Measurements from ENCODE around the gene HRCT1.
"Not testable (repeated sequence)": the region's sequence is repeated elsewhere in the genome, so short reads cannot be mapped to it uniquely, and the experiment has no call there.

Gene HRCT1

DNA sequence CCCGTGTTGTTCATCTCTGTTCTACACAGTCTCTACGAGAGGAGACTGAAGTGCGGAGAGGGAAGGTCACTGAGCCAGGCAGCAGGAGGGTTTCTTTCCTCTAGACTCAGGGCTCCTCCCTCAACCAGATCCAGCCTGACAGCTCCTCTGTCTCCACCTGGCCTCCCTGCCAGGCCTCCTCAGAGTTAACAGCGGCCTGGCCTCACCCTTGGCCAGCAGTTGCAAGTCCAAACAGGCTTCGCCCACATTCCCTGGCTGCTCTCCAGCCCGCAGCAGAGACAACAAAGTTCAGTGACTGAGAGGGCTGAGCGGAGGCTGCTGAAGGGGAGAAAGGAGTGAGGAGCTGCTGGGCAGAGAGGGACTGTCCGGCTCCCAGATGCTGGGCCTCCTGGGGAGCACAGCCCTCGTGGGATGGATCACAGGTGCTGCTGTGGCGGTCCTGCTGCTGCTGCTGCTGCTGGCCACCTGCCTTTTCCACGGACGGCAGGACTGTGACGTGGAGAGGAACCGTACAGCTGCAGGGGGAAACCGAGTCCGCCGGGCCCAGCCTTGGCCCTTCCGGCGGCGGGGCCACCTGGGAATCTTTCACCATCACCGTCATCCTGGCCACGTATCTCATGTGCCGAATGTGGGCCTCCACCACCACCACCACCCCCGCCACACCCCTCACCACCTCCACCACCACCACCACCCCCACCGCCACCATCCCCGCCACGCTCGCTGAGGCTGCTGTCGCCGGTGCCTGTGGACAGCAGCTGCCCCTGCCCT is at the start of gene HRCT1:
HRCT1 (plus strand) TSS at position 291 of the 768 bp plus-strand sequence; CDS start at position 377, 86 bp downstream.
- DNase-seq, result no peak

DNA sequence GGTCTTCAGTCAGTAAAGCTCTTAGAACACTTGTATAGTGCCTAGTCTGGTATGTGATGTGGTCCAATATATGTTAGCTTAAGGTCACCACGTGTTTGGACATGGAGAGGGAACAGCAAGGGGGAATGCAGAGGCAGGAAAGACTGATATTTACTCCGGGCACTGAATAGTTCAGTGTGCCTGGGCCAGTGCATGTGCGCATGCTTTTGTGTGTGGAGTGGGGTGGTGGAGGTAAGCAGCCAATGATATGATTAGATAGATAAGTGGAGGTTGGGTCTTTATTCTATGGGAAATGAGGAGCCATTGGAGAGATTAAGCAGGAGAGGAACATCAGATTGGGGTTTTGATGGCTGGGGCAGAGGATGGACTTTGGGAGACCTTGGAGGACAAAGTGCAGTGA is 49.8 kb upstream of the HRCT1 start:
- DNase-seq, result no peak

DNA sequence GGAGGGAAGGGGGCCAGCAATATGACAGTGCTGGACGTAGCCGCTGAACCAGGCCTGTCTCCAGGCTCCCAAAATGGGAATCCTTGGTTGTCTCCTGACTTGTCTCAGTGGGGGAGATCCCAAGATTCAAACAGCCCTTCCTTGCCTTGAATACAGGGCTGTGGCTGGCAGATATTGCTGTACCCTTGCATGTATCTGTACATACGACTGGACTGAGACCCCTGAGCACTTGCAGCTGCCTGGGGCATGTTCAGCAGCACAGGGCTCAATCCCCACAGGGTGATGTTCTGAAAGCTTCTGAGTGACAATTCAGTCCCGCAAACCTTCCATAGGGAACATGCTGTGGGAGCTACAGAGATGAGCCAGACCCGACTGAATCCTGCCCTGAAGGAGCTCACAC is 49.1 kb upstream of the HRCT1 start:
- no peak for DNase-seq

DNA sequence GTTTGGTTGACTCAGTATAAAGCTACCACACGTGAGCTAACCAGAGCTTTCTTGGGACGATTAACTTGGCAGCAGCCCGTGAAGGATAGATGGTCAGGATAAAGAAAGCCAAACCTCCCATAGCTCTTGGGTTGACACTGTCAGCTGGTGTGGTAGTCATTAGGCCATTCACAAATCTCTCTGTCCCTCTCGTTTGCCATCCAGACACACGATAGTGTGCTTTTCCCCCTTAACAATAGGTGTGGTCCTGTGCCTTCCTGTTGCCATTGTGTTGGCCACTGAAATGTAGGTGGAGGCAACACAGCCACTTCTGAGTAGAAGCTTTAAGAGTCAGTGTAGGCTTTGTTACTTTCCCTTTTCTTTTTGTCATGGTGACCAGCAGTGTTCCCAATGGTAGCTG is 47.5 kb upstream of the HRCT1 start:
- no peak for DNase-seq

DNA sequence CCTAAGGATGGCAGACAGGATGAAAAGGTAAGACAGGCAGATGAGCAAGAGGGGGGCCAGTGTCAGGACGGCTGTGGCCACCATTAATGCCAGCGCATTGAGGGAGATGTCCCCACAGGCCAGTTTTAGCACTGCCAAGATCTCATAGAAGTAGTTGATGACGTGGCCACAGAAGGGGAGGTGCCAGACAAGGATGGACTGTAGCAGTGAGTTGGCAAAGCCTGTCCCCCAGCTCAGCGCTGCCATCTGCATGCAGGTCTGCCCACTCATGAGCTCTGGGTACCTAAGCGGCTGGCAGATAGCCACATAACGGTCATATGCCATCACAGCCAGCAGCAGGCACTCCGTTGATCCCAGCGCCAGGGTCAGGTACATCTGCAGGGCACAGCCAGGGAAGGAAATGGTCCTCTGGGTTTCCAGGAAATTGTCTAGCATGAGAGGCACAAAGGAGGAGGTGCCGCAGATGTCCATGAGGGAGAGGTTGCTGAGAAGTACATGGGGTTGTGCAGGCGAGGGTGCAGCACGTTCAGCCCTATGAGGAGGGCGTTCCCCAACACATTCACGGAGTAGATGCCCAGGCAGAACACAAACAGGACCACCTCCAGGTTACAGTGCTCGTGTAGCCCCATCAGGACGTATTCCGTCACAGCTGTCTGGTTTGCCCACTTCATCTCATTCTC is 46.6 kb upstream of the HRCT1 start:
- DNase-seq, result no peak

DNA sequence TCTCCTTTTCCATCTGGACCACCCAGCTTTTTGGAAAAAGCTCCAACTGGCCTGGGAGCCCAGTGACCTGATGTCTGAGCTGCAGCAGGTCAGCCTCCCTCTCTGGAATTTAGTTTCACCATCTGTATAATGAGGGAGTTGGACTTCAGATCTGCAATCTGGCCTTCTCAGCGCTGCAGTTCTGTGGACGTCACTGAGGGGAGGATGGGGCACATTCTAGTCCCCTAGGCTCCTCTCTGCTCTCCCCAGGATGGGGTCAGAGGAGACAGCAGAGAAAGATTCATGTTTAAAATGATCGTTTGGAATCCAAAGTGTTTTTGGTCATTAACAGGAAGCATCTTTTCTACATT is 46.0 kb upstream of the HRCT1 start:
- DNase-seq, result no peak

DNA sequence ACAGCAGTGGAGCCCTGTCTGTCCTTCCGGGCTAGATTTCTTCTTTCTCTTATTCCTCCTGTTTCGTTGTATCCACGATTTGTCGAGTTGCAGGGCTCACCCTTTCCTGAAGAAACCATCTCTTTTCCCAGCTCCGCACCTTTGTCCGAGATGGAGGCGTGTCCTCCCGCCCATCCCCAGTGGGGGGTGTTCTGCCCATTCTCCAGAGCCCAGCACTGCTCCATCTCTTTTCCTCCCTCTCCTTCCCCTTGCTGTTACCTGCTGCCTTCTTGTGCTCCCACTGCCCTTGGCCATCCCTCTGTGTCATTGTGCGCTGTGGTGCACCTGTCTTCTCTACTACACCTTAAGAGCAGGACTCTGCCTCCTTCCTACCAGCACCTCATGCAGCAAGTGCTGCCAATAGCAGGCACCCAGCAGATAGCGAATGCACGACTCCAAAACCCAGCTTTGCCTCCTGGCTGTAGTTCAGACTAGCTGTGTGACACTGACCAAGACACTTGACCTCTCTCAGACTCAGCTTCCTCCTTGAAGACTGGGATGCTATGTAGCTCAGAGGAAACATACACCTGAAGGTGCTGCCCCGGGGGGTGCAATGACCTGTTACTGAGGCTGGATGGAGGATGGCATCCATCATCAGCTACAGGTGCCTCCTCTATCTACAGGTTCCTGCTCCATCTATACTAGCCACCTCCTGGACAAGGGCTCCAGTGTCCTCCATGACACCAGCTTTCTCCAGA is 44.7 kb upstream of the HRCT1 start:
- no peak for DNase-seq

DNA sequence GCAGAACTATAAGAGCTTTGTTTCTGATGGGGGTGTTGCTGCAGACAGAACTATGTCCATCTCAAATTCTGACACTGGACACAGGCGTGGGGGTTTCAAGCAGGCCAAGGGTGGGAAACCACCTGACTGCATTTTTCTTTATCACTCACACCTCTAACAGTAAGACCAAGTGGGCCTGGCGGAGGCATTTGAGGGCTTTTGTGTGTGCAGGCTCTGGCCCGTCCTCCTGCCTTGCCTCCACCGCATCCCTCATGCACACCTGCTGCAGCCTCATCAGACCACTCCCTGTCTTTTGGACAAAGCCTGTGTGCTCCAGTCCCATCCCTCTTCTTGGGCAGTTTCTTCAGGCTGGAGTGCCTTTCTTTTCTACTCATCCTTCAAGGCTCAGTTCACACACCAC is 43.7 kb upstream of the HRCT1 start:
- DNase-seq, result no peak

DNA sequence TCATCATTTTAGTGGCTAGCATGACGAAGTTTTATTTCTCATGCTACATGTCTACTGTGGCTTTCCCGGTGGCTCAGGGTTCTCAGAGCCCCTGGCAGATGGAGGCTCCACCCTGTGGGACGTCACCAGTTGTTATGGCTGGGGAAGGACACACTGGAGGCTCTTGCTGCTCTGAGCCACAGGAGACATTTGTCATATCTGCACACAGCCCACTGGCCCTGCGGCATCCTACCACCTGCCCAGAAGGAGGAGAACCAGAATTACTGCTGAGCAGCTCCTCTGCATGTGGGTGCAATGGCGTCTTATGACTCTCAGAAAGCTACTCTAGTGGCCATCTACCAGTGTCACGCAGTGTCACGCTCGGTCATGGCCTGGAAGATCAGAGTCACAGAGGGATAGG is 42.4 kb upstream of the HRCT1 start:
- DNase-seq, result no peak

DNA sequence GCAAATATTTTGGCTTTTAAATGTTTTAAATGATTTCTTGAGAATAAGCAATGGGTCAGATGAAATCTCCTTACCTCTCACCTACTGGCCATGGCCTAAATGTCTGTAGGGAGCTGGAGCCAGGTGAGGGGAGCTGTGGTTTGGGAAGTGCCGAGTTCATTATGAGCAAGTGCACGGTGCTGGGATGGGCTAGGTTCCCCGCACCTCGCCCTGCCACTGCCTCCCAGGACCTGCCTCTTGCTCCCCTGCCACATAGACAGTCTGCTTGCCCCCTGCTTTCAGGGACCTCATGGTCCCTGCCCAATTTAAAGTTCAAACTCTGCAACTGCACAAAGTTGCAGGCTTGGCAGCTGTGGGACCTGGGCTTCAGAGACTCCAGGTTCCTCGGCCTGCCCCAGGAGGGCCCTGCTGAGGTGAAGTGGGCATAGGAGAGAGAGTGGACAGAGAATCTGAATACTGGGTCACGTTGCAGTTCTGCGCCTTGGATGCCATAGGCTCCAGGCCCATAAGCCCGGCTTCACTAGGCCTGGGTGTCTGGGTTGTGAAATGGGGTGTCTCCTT is 41.2 kb upstream of the HRCT1 start:
- DNase-seq, result no peak

DNA sequence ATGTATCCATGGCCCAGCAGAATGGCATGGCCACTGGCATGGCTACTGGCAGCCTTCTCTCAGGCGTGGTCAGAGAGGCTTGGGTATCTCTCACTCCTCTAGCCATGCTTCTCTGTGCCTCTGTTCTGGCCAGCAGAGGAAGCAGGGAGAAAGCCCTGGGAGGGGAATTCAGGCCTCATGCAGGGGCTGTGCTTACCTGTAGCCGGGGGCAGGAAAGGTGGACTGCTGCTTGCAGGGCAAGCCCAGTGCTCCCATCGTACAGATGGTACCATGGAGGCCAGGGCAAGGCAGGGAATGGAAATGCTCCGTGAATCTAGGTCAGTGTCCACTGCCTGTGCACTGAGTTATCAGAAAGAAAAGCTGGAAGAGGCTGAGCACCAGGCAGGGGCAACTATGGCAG is 38.5 kb upstream of the HRCT1 start:
- DNase-seq, result no peak

DNA sequence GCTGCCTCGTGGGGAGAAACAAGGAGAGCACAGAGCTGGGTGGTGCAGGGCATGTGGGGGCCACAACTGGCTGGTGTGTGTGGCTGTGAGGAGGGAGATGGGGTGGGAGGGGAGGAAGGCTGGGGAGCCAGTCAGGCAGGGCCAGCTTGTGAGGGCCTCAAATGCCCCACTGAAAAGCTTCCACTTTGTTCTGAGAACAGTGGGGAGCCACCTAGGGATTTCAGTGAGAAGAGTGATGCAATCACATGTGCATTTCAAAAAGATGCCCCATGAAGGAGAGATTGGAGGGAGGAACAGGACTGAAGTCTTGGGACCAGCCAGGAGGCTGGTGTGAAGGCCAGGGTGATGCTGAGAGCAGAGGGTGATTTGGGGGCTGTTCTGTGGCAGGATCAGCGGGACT is 37.1 kb upstream of the HRCT1 start:
- no peak for DNase-seq

DNA sequence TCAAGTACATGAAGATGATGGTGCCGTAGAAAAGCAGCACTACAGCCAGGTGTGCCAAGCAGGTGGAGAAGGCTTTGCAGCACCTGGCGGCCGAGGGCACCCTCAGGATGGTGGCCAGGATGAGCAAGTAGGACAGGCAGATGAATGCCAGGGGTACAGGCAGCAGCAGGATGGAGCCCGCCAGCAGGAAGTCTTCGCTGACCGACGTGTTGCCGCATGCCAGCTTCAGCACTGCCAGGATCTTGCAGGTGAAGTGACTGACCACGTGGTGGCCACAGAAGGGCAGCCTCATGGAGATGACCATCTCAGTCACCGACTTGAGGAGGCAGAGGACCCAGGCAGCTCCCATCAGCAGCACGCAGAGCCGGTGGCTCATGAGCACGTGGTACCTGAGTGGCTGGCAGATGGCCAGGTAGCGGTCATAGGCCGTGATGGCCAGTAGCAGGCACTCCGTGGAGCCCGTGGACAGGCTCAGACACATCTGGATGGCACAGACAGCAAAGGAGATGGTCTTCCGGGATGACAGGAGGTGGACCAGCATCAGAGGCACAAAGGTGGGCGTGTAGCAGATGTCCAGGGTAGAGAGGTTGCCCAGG is 36.3 kb upstream of the HRCT1 start:
- no peak for DNase-seq

DNA sequence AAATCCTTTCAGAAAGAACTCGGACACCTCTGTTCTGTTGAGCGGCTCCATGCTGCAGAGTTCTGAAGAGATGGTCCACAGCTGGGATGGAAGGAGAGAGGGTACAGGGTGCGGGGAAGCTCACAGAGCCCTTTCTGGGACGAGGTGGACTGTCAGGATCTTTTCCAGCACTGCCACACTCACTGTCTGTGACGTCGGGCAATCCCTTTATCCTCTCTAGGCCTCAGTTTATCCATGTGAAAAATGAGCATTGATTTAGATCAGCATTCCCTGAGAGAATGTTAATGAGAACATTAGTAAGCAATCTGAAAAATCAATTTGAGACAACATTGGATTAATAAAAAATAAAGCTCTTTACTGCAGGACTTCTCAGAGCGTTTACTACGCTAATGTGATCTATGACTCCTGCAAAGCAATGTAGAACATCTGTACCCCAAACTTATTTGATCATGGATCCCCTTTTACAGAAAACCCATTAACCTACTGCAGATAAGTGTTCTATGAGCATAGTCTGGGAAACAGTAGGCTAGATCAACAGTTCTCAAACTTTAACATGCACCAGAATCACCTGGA is 35.6 kb upstream of the HRCT1 start, which contains the start of gene OR13J1:
OR13J1 (minus strand) TSS at position 51 of the 573 bp plus-strand sequence; CDS start at position 51, 0 bp downstream.
- no peak for DNase-seq

DNA sequence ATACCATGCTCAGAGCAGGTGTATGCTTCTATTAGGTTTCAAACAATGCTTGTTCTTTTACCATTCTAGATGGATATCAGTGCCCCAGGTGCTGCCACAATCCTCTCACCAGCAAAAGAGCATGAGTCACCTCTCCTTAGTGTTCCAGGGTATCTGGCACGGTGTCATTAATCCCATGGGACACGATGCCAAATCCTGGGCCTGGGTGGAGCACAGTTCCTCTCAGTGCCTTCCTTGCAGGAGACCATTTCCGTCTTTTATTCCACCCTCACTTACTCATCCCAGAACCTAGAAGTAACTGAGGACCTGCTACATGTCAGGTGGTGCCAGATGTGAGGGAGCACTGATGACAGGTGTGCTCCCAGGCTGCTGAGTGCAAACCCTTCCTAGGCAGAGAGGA is 34.5 kb upstream of the HRCT1 start:
- no peak for DNase-seq

DNA sequence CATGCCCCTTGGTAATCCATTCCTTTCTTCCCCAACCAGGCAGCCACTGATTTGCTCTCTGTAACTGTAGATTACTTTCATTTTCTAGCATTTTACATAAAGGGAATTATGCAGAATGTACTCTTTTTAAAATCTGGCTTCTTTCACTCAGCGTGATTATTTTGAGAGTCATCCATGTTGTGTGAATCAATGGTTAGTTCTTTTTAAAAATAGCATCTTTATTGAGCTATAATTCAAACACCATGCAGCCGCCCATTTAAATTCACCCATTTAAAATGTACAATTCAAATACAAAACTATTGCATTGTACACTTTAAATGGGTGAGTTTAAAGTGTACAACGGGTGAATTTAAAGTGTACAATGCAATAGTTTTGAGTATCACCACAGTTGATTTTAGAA is 33.5 kb upstream of the HRCT1 start:
- no peak for DNase-seq

DNA sequence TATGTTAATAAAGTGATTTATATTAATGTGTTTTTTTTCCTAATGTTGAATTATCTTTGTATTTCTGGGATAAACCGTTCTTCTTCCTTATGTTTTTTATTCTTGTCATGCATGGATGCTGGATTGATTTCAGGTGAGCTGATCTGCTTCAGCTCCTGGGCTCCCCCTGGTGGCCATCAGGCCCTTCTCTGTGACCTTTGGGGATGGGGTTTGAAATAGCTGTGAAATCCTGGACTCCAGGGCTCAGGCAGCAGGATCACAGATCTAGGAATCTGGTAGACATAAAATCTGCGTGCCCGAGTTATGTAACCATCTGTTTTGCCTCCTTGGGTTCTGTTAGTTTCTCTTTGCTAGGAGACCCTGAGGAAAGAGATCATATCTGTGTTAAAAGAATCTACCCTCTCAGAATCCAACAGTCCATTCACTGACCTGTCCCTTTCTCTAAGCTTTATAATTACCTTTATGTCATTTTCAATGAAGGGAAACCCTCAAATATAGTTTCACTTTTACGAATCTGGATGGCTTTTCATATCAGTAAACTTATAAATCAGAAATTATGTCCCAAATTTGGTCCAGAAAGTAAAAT is 23.6 kb upstream of the HRCT1 start:
- DNase-seq, result peak; percentile 23

DNA sequence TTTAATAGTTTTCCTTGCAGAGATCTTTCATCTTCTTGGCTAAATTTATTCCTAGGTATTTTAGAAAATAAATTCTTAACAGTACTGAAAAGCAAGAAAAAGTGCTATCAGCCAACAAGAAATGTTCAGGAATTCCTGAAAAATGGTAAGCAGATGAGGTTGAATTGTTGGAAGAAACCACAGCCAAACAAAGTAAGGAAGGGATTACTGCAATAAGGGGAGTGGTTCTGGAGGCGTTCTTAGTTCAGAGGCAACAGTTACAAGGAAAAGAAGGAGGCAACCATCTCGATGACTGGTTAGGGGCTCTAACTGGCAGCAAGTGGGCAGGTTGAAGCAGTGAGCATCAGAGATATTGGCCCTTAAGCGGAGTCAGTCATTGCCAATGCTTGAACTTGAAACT is 23.0 kb upstream of the HRCT1 start:
- no peak for DNase-seq

DNA sequence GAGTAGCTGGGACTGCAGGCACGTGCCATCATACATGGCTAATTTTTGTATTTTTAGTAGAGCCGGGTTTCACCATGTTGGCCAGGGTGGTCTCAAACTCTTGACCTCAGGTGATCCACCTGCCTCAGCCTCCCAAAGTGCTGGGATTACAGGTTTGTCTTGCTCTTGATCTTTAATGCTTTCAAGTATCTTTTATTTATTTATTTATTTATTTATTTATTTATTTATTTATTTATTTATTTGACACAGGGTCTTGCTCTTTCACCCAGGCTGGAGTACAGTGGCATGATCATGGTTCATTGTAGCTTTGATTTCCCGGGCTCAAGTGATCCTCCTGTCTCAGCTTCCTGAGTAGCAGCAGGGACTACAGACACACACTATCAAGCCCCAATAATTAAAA is 21.1 kb upstream of the HRCT1 start:
- not testable (repeated sequence) for DNase-seq

DNA sequence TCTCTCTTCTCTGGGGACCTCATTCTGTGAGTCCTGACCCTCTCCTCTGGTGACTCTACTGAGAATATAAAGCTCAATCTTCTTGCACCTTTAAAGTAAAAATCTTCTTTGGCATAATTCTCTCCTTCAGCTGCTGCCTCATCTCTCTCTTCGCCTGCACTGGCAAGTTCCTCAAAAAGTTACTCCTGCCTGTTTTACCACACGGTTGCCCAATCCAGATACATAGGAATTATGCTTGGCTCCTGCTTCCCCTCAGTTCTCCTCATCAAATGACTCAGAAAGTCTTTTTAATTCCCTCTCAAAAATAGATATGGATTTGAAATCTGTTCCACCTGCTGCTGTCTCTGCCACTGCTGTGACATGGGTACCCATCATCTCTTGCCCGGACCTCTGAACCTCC is 14.4 kb upstream of the HRCT1 start:
- no peak for DNase-seq

DNA sequence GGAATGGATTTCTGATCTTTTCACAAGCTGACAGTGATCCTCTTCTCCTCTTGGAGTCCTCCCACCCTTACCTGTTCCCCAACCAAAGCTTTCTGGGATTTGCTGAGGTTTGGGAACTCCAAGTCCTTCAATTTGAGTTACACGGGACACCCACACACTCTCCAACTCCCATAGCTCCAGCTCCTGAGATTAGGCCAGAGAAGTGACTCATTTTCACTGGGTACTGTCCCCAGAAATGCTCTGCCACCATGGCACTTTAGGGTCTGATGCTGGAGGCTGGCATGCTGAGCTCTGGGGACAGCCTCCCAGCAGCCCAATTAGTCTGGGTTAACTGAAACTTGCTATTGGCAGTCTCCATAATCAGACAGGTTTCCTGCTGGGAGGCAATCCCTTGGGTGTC is 14.0 kb upstream of the HRCT1 start:
- no peak for DNase-seq

DNA sequence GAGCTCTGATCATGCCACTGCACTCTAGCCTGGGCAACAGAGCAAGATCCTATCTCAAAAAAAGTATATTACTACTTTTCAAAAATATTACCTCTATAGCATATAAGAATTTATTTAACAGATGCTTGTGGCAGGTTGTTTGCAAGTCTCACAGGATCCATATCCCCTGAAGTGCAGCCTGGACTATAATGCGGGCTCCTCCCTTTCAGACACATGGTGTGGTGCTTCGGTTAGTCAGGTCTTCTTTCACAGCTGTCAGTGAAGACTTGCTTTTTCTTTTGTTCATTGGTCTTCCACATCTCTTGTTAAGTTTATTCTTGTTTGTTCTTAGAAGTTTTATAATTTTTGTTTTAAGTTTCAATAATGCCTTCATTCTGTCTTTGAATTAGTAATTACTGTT is 9.4 kb upstream of the HRCT1 start:
- no peak for DNase-seq
